WTC11 (cell line): ENCODE results near the gene TMEM30B.

Experiments
- CTCF ChIP-seq: fragments of 200-600 bp; IDR thresholded peaks from 2 replicates; pipeline ENCODE4 v1.8.0; 2022; ENCODE audit warnings: antibody characterized with exemption
- E2F5 ChIP-seq: sonication (generic); formaldehyde crosslinking; IDR thresholded peaks from 2 replicates; pipeline ENCODE4 v1.8.1; 2022; ENCODE audit warnings: mild to moderate bottlenecking, moderate library complexity, missing genetic modification reagents
- FOXK1 ChIP-seq: sonication (generic); formaldehyde crosslinking; IDR thresholded peaks from 2 replicates; pipeline ENCODE4 v1.8.0; 2022; ENCODE audit warnings: mild to moderate bottlenecking, moderate library complexity, missing genetic modification reagents
- KAT7 ChIP-seq: sonication (generic); formaldehyde crosslinking; IDR thresholded peaks from 2 replicates; pipeline ENCODE4 v1.8.1; 2023; ENCODE audit warnings: missing genetic modification reagents, mild to moderate bottlenecking, borderline replicate concordance

DNA sequence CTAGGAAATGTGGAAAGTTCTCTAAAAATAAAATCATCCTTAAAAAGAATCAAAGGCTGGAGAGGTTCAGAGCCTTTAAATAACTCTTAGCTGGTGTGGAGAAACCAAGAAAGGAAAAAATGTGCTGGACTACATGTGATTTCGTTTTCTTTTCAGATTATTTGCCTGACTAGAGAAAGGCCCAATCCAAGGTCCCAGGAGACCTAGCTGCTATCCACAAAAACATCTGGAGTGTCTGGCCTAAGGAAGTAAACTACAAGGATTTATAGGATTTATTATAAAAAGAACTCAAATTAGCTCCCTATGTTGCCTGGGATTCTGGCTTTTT, 774 bp upstream of the TMEM30B start:
- no peak for TF ChIP-seq KAT7 (CRISPR knock-in tag)
- no peak for TF ChIP-seq CTCF
- no peak for TF ChIP-seq E2F5 (CRISPR knock-in tag)
- no peak for TF ChIP-seq FOXK1 (CRISPR knock-in tag)
